ENCODE data around the gene SEMA4A. TPM values are rescaled to one million over a fixed set of nuclear protein-coding genes. Genes with fewer than 3 reads are reported as not detected.
A peak's percentile ranks its signal among the peaks of the same experiment; 100 is the strongest.

Gene SEMA4A
- total and polyA plus RNA-seq, 9 of the 15 experiments (the other 6 are each of a cell fraction or from before 2014, with no cell fraction given) = 0.04 to 1.7 (median 0.45) TPM

DNA sequence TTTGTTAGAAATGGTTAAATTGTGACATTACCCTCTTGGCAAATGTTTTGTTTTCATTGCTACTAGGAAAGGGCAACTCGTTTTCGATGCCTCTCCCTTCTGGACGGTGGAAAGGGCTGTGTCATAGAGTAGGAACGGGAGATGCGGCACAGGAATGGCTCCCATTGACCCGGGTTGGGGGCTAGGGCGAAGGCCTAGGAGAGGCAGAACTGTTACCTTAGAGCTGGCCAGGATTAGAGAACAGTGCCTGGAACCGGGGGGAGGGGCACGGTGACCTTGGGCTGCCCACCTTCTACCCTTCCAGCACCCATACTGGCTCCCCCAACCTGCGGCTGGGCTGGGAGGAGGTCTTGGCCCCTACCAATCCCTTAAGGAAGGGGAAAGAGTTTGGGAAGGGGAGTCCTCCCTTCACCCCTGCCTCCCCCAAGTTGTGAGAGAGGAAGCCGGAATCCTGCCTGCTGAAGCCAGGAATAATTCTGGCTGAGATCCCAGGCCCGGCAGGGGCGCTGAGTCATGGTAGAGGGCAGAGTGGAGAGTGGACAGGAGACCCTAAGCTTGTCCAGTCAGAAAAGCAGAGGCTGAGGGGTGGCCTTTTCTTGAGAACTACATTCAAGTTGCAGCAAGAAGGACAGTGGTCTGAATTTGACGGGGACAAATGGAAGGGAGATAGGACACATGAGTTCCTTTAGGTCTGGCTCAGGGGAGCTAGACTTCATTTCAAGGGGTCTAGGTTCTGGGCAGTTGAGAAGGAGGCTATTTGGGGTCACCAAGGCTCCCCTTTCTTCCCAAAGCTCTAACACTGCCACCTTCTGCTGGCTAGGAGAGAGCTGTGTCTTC, 30.6 kb upstream of the SEMA4A start (continued):
- TF ChIP-seq GTF2E2 (tag; IDR thresholded peaks at IDR 0.05) (no peak), PHF20 (IDR thresholded peaks at IDR 0.05; ENCODE audit: partially characterized antibody) (no peak), SREBF2 (CRISPR knock-in tag; IDR thresholded peaks at IDR 0.05) (no peak), TGIF2 (CRISPR knock-in tag; IDR thresholded peaks at IDR 0.05) (no peak), PCBP1 (IDR thresholded peaks at IDR 0.05; ENCODE audit: low read depth, low read length, poor library complexity, severe bottlenecking) (no peak), CREB1 (IDR thresholded peaks at IDR 0.05) (no peak), CREB1 (CRISPR knock-in tag; IDR thresholded peaks at IDR 0.05) (no peak), POLR3G (IDR thresholded peaks at IDR 0.05; ENCODE audit: extremely low read depth, insufficient read length, insufficient replicate concordance) (no peak), ZNF76 (CRISPR knock-in tag; IDR thresholded peaks at IDR 0.05; ENCODE audit: borderline replicate concordance) (no peak), ELF2 (CRISPR knock-in tag; IDR thresholded peaks at IDR 0.05) (no peak), CHD4 (IDR thresholded peaks at IDR 0.05; ENCODE audit: insufficient read depth, insufficient replicate concordance, low read depth, low read length, poor library complexity, severe bottlenecking) (no peak), DNMT1 (IDR thresholded peaks at IDR 0.05) (no peak), EGR1 (conservative IDR thresholded peaks at IDR 0.05) (no peak), MCM7 (IDR thresholded peaks at IDR 0.05) (no peak), NR2F6 (CRISPR knock-in tag; IDR thresholded peaks at IDR 0.05) (no peak), NR1H2 (CRISPR knock-in tag; IDR thresholded peaks at IDR 0.05) (no peak), MXI1 (IDR thresholded peaks at IDR 0.05; ENCODE audit: low read depth, low read length) (no peak), NCOA4 (IDR thresholded peaks at IDR 0.05; ENCODE audit: partially characterized antibody) (no peak), PTRF (tag; IDR thresholded peaks at IDR 0.05) (no peak), TOE1 (IDR thresholded peaks at IDR 0.05; ENCODE audit: borderline replicate concordance) (no peak), TOE1 (CRISPR knock-in tag; IDR thresholded peaks at IDR 0.05; ENCODE audit: borderline replicate concordance, low read depth) (no peak), XRCC4 (IDR thresholded peaks at IDR 0.05; ENCODE audit: extremely low read depth, insufficient read depth, insufficient read length) (no peak), ZNF507 (tag; conservative IDR thresholded peaks at IDR 0.05) (no peak)
- TF ChIP-seq, protein P1, sequence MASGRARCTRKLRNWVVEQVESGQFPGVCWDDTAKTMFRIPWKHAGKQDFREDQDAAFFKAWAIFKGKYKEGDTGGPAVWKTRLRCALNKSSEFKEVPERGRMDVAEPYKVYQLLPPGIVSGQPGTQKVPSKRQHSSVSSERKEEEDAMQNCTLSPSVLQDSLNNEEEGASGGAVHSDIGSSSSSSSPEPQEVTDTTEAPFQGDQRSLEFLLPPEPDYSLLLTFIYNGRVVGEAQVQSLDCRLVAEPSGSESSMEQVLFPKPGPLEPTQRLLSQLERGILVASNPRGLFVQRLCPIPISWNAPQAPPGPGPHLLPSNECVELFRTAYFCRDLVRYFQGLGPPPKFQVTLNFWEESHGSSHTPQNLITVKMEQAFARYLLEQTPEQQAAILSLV (tag; IDR thresholded peaks at IDR 0.05) = no peak
- TF ChIP-seq, protein P2, sequence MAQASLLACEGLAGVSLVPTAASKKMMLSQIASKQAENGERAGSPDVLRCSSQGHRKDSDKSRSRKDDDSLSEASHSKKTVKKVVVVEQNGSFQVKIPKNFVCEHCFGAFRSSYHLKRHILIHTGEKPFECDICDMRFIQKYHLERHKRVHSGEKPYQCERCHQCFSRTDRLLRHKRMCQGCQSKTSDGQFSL (CRISPR knock-in tag; IDR thresholded peaks at IDR 0.05) = peak; percentile 51; the same call in 1 of the 2 replicates
- TF ChIP-seq, protein P2 (tag; IDR thresholded peaks at IDR 0.05) = 0 out of 4 replicates have a peak, but pooled peaks of 1 of the 2 experiments have one; percentile 38
- TF ChIP-seq, protein P3, sequence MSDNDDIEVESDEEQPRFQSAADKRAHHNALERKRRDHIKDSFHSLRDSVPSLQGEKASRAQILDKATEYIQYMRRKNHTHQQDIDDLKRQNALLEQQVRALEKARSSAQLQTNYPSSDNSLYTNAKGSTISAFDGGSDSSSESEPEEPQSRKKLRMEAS (CRISPR knock-in tag; IDR thresholded peaks at IDR 0.05) = no peak
- TF ChIP-seq, protein P4, sequence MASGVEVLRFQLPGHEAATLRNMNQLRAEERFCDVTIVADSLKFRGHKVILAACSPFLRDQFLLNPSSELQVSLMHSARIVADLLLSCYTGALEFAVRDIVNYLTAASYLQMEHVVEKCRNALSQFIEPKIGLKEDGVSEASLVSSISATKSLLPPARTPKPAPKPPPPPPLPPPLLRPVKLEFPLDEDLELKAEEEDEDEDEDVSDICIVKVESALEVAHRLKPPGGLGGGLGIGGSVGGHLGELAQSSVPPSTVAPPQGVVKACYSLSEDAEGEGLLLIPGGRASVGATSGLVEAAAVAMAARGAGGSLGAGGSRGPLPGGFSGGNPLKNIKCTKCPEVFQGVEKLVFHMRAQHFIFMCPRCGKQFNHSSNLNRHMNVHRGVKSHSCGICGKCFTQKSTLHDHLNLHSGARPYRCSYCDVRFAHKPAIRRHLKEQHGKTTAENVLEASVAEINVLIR (CRISPR knock-in tag; IDR thresholded peaks at IDR 0.05) = no peak
